NT2/D1 (cell line): Measurements from ENCODE around the gene PDZD8.

ENCODE experiments used
- SUZ12 ChIP-seq: IDR thresholded peaks from 2 replicates; pipeline ENCODE4 v1.6.1; 2011; ENCODE audit not compliant: insufficient read length, insufficient read depth; ENCODE audit errors: extremely low read depth
- YY1 ChIP-seq: IDR thresholded peaks from 2 replicates; pipeline ENCODE4 v1.6.1; 2011; ENCODE audit not compliant: insufficient read length, insufficient read depth
- ZNF274 ChIP-seq: IDR thresholded peaks from 2 replicates; pipeline ENCODE4 v1.6.1; 2011; ENCODE audit warnings: mild to moderate bottlenecking, low read depth, low read length

DNA sequence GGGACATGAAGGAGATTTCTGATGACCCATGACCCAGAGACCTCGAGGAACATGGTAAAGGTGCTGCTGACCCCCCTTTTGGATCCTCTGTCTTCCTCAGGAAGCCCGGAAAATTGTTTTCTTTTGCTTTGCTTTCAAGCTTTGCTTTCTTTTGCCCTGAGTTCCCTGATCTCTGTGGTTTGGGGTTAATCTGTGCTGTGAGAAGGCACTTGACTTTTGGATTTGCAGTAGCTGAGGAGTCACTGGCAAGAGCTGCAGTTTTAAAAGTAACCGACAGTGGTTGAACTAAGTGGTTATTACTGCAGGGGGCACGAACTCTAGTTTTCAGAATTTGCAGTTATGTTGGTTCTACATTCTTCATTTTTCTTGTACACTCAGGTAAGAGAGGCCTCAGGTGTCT, 53.0 kb downstream of the PDZD8 start:
- TF ChIP-seq ZNF274 = no peak
- no peak for TF ChIP-seq YY1
- no peak for TF ChIP-seq SUZ12
